GM12892 (cell line): Measurements from ENCODE around the gene VIPR2.
"Not testable (repeated sequence)": the region's sequence is repeated elsewhere in the genome, so short reads cannot be mapped to it uniquely, and the experiment has no call there.

Experiments used
- DNase-seq: peaks from one replicate; pipeline ENCODE4 v3.0.0; 2011; ENCODE audit not compliant: insufficient read length
- FAIRE-seq: peaks from 2 replicates; lab custom pipeline; 2011; peaks lifted over from hg19 to GRCh38; lab: Jason Lieb, UNC
- POLR2A ChIP-seq: IDR thresholded peaks from 2 replicates; pipeline ENCODE4 v1.6.1; 2011; ENCODE audit warnings: low read depth, low read length, control low read depth
- POLR2AphosphoS5 ChIP-seq: IDR thresholded peaks from 2 replicates; pipeline ENCODE4 v1.6.1; 2011; ENCODE audit warnings: low read depth, low read length, control low read depth
- TAF1 ChIP-seq: IDR thresholded peaks from 2 replicates; pipeline ENCODE4 v1.6.1; 2011; ENCODE audit warnings: low read depth, mild to moderate bottlenecking, control low read depth, low read length, borderline replicate concordance

Gene VIPR2

DNA sequence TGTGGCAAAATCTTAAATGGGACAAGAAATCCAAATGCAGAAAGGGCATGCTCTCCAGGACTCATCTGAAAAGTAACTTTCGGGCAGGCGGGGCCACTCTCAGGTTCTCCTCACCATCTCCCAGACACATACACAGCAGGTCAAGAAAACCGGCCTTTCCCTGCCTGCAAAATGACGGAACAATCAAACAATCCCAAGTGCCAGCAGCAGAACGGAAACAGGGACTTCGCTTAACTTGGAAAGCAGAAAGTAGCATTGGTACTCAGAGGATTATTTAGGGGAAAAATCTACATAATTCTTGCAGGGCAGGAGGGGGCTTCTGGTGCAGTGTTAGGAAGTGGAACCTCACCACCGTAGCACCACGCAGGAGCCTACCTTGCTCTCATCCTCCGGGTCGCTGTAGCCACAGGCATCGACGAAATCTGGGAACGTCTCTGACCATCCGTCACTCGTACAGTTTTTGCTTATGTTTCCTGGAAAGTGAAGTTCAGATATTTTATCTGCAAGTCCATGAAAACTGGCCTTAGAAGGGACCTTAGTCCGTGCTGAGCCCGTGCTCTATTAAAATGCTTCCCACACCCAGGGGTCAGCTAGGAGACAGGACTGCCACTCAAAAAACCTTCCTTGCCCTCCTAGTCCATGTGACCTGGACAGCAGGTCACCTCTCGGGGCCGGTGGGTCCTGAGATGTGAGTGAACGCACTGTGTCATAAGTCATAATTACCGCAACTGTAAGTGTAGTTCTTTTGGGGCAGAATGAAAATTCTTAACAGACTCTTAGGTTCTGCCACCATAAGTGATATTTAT is 41.1 kb downstream of the VIPR2 start:
- DNase-seq (no peak), FAIRE-seq (no peak)
- TF ChIP-seq POLR2AphosphoS5 (no peak), TAF1 (no peak), POLR2A (no peak)

- no peak for FAIRE-seq
- no peak for DNase-seq
- no peak for TF ChIP-seq POLR2AphosphoS5
- no peak for TF ChIP-seq TAF1
- no peak for TF ChIP-seq POLR2A
Measured at GRCh38 chr7:159102681-159103381, 41.8 kb downstream of the VIPR2 start.

GRCh38 chr7:159101661-159102091 is 43.0 kb downstream of the VIPR2 start:
- not testable (repeated sequence) for FAIRE-seq, DNase-seq

DNA sequence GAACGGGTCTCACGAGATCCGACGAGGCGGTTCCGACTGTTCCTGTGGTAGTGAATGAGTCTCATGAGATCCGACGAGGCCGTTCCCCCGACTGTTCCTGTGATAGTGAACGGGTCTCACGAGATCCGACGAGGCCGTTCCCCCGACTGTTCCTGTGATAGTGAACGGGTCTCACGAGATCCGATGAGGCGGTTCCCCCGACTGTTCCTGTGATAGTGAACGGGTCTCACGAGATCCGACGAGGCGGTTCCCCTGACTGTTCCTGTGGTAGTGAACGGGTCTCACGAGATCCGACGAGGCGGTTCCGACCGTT is 43.6 kb downstream of the VIPR2 start:
- not testable (repeated sequence) for FAIRE-seq, DNase-seq

DNA sequence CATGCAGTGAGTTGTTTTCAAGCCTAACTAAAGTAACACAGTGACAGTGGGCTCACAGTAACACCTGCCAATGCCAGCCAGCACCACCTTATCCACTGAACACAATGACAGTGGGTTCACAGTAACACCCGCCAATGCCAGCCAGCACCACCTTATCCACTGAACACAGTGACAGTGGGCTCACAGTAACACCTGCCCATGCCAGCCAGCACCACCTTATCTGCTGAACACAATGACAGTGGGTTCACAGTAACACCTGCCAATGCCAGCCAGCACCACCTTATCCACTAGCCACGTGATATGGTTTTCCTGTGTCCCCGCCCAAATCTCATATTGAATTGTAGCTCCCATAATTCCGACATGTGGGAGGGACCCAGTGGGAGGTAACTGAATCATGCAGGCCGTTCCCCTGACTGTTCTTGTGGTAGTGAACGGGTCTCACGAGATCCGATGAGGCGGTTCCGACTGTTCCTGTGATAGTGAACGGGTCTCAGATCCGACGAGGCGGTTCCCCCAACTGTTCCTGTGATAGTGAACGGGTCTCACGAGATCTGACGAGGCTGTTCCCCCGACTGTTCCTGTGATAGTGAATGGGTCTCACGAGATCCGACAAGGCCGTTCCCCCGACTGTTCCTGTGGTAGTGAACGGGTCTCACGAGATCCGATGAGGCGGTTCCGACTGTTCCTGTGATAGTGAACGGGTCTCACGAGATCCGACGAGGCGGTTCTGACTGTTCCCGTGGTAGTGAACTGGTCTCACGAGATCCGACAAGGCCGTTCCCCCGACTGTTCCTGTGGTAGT is 44.2 kb downstream of the VIPR2 start:
- FAIRE-seq, DNase-seq: not testable (repeated sequence)

- TF ChIP-seq POLR2A (no peak), TAF1 (no peak), POLR2AphosphoS5 (no peak)
- FAIRE-seq (no peak), DNase-seq (no peak)
Measured at GRCh38 chr7:159099711-159100231, 44.9 kb downstream of the VIPR2 start.

DNA sequence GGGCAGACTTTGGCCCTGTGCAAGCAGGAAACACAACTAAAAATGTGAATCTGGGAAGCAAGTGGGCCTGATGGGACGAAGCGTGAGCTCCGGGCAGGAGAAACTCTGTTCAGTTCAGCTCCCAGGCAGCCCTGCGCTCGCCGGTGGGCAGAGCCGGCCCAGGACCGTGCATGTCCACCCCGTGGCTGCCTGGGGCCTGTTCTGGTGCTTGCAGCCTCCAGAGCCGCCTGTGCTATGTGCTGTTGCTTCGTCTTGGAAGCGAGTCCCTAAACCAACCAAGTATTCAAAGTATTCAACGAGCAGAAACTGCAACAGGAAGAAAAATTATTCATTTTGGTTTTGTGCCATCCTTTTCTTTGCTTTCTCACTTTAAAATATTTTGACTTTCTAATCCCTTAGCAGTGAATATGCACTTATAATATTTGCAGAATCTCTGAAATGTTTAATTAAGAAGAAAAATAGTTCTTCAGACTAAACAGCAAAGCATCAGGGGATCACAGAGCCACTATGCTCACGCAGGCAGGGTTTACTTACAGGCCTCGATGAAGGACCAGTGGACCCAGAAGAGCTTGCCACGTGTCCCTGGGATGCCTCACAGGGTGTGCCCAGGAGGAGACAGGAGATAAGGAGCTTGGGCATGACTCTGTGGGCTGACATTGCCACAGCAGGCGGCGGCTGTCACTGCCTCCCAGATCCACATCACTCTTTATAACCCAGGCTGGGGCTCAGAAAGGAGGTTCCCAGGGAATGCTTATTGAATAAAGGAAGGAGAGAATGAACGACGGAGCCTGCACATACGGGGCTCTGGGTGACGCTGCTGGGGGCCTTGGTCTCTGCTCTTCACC is 45.6 kb downstream of the VIPR2 start:
- no peak for DNase-seq
- TF ChIP-seq POLR2AphosphoS5 (no peak), POLR2A (no peak), TAF1 (no peak)
- no peak for FAIRE-seq

- TF ChIP-seq POLR2AphosphoS5 (no peak), POLR2A (no peak), TAF1 (no peak)
- FAIRE-seq: no peak
- no peak for DNase-seq
Measured at GRCh38 chr7:159098424-159098786, 46.3 kb downstream of the VIPR2 start.

DNA sequence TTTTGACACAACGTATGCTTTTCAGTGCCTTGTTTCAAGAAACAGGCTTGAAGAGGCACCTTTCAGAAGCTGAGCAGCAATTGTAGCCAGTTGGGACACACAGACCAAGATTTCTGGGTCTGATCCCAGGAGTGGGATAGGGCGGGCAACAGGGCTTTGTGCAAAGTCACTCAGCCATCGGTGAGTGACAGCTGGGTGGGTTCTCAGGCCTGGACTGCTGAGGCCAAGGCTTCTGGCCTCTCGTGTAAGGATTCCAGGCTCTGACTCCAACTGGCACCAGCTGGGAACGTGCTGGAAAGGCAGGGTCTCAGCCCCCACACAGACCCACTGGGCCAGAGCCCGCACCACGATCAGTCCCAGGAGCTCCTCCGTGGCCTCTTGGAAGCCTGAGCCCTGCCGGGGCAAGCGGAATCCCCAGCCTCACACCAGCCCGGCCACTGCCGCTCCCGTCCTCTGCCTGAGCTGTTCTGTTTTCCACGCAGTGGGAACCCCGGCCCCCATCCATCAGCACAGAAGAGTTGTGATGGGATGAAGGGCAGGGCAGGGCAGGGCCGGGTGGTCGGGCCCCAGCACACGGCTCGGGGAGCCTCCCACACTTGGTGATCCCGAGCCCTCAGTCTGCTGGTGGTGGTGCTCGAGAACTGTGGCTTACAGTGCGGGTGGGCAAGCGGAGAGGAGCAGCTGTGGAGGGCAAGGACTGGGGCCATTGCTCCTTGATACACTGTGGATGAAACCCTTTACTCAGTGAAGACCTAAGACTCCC is 46.8 kb downstream of the VIPR2 start:
- FAIRE-seq (no peak), DNase-seq (no peak)
- TF ChIP-seq POLR2AphosphoS5 (no peak), POLR2A (no peak)

DNA sequence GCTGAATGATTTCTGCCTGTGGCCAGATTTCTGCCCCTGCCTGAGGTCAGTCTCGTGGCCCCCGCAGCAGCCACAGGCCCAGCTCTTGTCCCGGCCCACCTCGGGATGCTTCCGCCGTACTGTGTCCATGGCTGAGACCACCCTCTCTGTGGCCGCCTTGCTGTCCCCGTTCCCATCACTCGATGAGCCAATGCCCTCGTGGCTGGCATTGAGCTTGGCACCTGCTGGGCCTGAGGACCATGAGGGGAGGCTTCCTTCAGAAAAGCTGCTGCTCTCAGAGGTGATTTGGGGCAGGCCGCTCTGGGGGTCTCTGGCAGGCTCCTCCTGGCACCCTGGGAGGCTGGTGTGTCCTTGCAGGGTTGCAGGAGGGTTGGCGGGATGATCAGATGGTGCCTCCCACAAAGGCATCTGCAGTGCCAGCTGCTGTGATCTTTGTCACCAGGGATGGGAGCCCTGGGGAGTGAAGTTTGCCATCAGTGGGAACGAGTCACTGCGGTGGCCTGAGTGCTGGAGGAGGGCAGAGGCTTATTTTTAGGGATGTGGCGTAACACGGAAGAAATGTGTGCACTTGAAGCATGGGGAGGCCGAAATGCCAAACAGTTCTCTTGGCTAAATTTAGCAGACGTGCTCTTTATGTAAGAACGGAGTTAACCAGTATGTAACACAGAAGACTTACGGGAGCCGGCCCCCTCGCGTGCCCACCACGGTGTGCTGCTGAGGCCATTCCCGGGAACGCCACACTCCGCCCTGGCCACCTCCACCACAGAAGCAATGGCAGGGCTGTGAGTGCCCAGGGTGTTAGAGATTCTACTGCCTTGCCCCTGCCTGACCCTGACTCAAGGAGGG is 47.7 kb downstream of the VIPR2 start:
- FAIRE-seq (no peak), DNase-seq (no peak)
- TF ChIP-seq POLR2A (no peak), TAF1 (no peak), POLR2AphosphoS5 (no peak)
